ENCODE results near the gene OIT3. TPM values are rescaled to one million over a fixed set of nuclear protein-coding genes. Genes with fewer than 3 reads are reported as not detected.

OIT3 gene
- total RNA-seq, 4 donors from 2014 or later, result not detected

- H3K4me1 ChIP-seq, result no peaks in the 10 kb centered on the region
- no peak for DNase-seq (ENCODE audit: extremely low spot score)
- WGBS, result 87% methylated on average over 1 of the region's 1 CpG
- TF ChIP-seq EP300 (IDR thresholded peaks at IDR 0.05) (no peak), POLR2A (IDR thresholded peaks at IDR 0.05; ENCODE audit: low read depth) (no peak), POLR2AphosphoS5 (IDR thresholded peaks at IDR 0.05) (no peak)
- TF ChIP-seq, protein P1, sequence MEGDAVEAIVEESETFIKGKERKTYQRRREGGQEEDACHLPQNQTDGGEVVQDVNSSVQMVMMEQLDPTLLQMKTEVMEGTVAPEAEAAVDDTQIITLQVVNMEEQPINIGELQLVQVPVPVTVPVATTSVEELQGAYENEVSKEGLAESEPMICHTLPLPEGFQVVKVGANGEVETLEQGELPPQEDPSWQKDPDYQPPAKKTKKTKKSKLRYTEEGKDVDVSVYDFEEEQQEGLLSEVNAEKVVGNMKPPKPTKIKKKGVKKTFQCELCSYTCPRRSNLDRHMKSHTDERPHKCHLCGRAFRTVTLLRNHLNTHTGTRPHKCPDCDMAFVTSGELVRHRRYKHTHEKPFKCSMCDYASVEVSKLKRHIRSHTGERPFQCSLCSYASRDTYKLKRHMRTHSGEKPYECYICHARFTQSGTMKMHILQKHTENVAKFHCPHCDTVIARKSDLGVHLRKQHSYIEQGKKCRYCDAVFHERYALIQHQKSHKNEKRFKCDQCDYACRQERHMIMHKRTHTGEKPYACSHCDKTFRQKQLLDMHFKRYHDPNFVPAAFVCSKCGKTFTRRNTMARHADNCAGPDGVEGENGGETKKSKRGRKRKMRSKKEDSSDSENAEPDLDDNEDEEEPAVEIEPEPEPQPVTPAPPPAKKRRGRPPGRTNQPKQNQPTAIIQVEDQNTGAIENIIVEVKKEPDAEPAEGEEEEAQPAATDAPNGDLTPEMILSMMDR (IDR thresholded peaks at IDR 0.05), result no peak
- no peak overlapping the region for H3K4me3 ChIP-seq
- intact Hi-C loops (cut with DNase I), result no loop called here
- H3K36me3 ChIP-seq, result no peaks in the 10 kb centered on the region
- H3K27me3 ChIP-seq, result peaks cover 0 to 15% (median 0%) of the 10 kb centered on the region in 4 donors
- no peak overlapping the region for H3K27ac ChIP-seq (replicated peaks in 1 of 4)
- H3K9me3 ChIP-seq, result peaks cover 0 to 45% (median 35%) of the 10 kb centered on the region in 4 donors
These were observed 83.3 kb downstream of the OIT3 start for GRCh38 chr10:72976886-72977285.

- Histone ChIP-seq H3K4me1 (no peaks in the 10 kb centered on the region), H3K9me3 (peaks cover 0 to 45% (median 34%) of the 10 kb centered on the region in 4 donors), H3K36me3 (no peaks in the 10 kb centered on the region), H3K27me3 (peaks cover 0 to 15% (median 0%) of the 10 kb centered on the region in 4 donors), H3K27ac (replicated peaks in 1 of 4) (no peak overlapping the region), H3K4me3 (no peak overlapping the region)
- intact Hi-C loops (cut with DNase I), result no loop called here
- no peak for DNase-seq (ENCODE audit: extremely low spot score)
- TF ChIP-seq POLR2A (IDR thresholded peaks at IDR 0.05; ENCODE audit: low read depth), result no peak
- TF ChIP-seq EP300 (IDR thresholded peaks at IDR 0.05), result no peak
- TF ChIP-seq, protein P1 (IDR thresholded peaks at IDR 0.05), result no peak
- no peak for TF ChIP-seq POLR2AphosphoS5 (IDR thresholded peaks at IDR 0.05)
These were observed 86.2 kb downstream of the OIT3 start for GRCh38 chr10:72979709-72980108.

- peaks cover 0 to 42% (median 30%) of the 10 kb centered on the region in 4 donors for H3K9me3 ChIP-seq
- H3K4me3 ChIP-seq, result no peak overlapping the region
- 86% methylated on average over 2 of the region's 2 CpGs for WGBS
- intact Hi-C loops (cut with DNase I), result no loop called here
- no peaks in the 10 kb centered on the region for H3K4me1 ChIP-seq
- TF ChIP-seq POLR2A (IDR thresholded peaks at IDR 0.05; ENCODE audit: low read depth) (no peak), EP300 (IDR thresholded peaks at IDR 0.05) (no peak), POLR2AphosphoS5 (IDR thresholded peaks at IDR 0.05) (no peak)
- TF ChIP-seq, protein P1 (IDR thresholded peaks at IDR 0.05), result no peak
- no peak overlapping the region for H3K27ac ChIP-seq (replicated peaks in 1 of 4)
- H3K36me3 ChIP-seq, result no peaks in the 10 kb centered on the region
- DNase-seq (ENCODE audit: extremely low spot score), result no peak
- peaks cover 0 to 15% (median 0%) of the 10 kb centered on the region in 4 donors for H3K27me3 ChIP-seq
These were observed 86.8 kb downstream of the OIT3 start for GRCh38 chr10:72980348-72980747.

DNA sequence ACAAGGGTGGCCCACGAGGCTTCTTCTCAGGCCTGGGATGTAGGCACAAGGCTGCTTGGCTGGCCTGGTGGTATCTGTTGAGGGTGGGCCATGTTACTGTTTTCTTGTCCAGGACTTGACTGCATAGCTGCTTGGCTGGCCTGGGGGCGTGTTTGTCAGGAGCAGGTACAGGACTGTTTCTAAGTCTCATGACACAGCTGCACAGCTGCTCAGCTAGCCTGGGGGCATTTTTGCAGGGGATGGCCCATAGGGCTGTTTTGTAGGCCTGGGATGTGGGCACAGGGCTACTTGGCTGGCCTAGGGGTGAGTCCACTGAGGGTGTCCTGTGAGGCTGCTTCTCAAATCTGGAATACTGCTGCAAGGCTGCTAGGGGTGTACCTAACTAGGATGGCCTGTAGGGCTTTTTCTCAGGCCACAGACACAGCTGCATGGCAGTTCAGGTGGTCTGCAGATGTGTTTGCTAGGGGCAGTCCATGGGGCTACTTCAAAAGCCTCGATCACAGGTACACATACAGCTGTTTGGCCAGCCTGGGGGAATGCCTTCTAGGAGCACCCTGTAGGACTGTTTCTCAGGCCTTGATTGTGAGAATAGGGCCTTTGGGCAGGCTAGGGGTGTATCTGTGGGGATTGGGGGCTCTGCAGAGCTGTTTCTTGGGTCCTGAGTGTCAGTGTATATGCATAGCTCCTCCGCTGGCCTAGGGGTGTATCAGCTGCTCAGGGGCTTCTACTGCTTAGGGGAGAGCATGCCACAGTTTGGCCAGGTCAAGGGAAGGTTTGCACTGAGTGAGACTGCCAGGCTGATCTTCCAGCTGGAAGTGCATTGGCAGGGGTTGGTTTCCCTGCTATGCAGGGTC is 87.7 kb downstream of the OIT3 start:
- no peak for DNase-seq (ENCODE audit: extremely low spot score)
- H3K27me3 ChIP-seq, result peaks cover 0 to 15% (median 0%) of the 10 kb centered on the region in 4 donors
- H3K36me3 ChIP-seq, result no peaks in the 10 kb centered on the region
- intact Hi-C loops (cut with DNase I), result no loop called here
- peaks cover 0 to 33% (median 20%) of the 10 kb centered on the region in 4 donors for H3K9me3 ChIP-seq
- H3K27ac ChIP-seq (replicated peaks in 1 of 4), result no peak overlapping the region
- no peaks in the 10 kb centered on the region for H3K4me1 ChIP-seq
- TF ChIP-seq, protein P1 (IDR thresholded peaks at IDR 0.05), result no peak
- TF ChIP-seq POLR2A (IDR thresholded peaks at IDR 0.05; ENCODE audit: low read depth), result no peak
- no peak for TF ChIP-seq POLR2AphosphoS5 (IDR thresholded peaks at IDR 0.05)
- no peak for TF ChIP-seq EP300 (IDR thresholded peaks at IDR 0.05)
- WGBS, result 90% methylated on average over 3 of the region's 4 CpGs
- no peak overlapping the region for H3K4me3 ChIP-seq

Measured in esophagus muscularis mucosa (tissue), 4 donors.